ENCODE measurements around the gene CDCA3. TPM values are rescaled to one million over a fixed set of nuclear protein-coding genes. Genes with fewer than 3 reads are reported as not detected.

Gene CDCA3
- total RNA-seq, 1 experiment from 2014 or later, result 61.8 TPM

- Mint-ChIP-seq H3K4me3 (peak overlapping the region; percentile 95), H3K27ac (peak overlapping the region; percentile 38), H3K27me3 (ENCODE audit: low read depth) (no peaks in the 10 kb centered on the region), H3K4me1 (peaks cover 19% of the 10 kb centered on the region), H3K9me3 (no peaks in the 10 kb centered on the region), H3K36me3 (peaks cover 38% of the 10 kb centered on the region)
- DNase-seq (ENCODE audit: low spot score), result no peak
- TF ChIP-seq ZNF219 (CRISPR knock-in tag; IDR thresholded peaks at IDR 0.05; ENCODE audit: borderline replicate concordance) (no peak), AFF4 (CRISPR knock-in tag; IDR thresholded peaks at IDR 0.05; ENCODE audit: borderline replicate concordance) (no peak), ETV6 (CRISPR knock-in tag; IDR thresholded peaks at IDR 0.05) (no peak), FOXJ3 (CRISPR knock-in tag; IDR thresholded peaks at IDR 0.05; ENCODE audit: borderline replicate concordance) (no peak), ERG (CRISPR knock-in tag; IDR thresholded peaks at IDR 0.05) (no peak), RORB (CRISPR knock-in tag; IDR thresholded peaks at IDR 0.05) (no peak)
- CTCF ChIA-PET, result interaction anchor here (0.6 to 6.0 kb wide), 7 partner anchors 12 to 169 kb away, joined by 3 to 181 read pairs (median 27); partner anchors contain the start of genes GNB3, PTMS, SPSB2 and TPI1
- no peak for ATAC-seq
- POLR2A ChIA-PET, result interaction anchor here (0.6 to 3.0 kb wide), 5 partner anchors 14 to 90 kb away, joined by 3 to 33 read pairs (median 14); partner anchors contain the start of genes C12orf57, RNU7-1, SPSB2 and TPI1
Measured at GRCh38 chr12:6853626-6854025, 2.5 kb upstream of the CDCA3 start.

- no peaks in the 10 kb centered on the region for H3K27me3 Mint-ChIP-seq (ENCODE audit: low read depth)
- DNase-seq (ENCODE audit: low spot score) (peak; percentile 53), ATAC-seq (no peak)
- H3K36me3 Mint-ChIP-seq, result peaks cover 35% of the 10 kb centered on the region
- H3K9me3 Mint-ChIP-seq, result no peaks in the 10 kb centered on the region
- peak overlapping the region; percentile 94 for H3K27ac Mint-ChIP-seq
- peak overlapping the region; percentile 95 for H3K4me3 Mint-ChIP-seq
- TF ChIP-seq EMX1 (CRISPR knock-in tag; IDR thresholded peaks at IDR 0.05), result no peak
- no peak for TF ChIP-seq SOX15 (CRISPR knock-in tag; IDR thresholded peaks at IDR 0.05)
- no peak for TF ChIP-seq E2F4 (CRISPR knock-in tag; IDR thresholded peaks at IDR 0.05; ENCODE audit: borderline replicate concordance, low read depth)
- TF ChIP-seq ZNF512 (CRISPR knock-in tag; IDR thresholded peaks at IDR 0.05; ENCODE audit: borderline replicate concordance), result no peak
- TF ChIP-seq PRDM15 (CRISPR knock-in tag; IDR thresholded peaks at IDR 0.05), result no peak
- TF ChIP-seq SMAD4 (CRISPR knock-in tag; IDR thresholded peaks at IDR 0.05), result no peak
- no peak for TF ChIP-seq NR2C2 (CRISPR knock-in tag; IDR thresholded peaks at IDR 0.05)
- H3K4me1 Mint-ChIP-seq, result peaks cover 19% of the 10 kb centered on the region
- ChIA-PET CTCF (interaction anchor here (0.6 to 6.0 kb wide), 21 partner anchors 11 to 283 kb away, joined by 3 to 181 read pairs (median 10); partner anchors contain the start of genes C12orf57, C1RL, COPS7A and GNB3), POLR2A (interaction anchor here (0.6 to 3.0 kb wide), 14 partner anchors 9 to 319 kb away, joined by 3 to 33 read pairs (median 8); partner anchors contain the start of genes C12orf57, CD4, GAPDH and MLF2)
Measured at GRCh38 chr12:6852651-6853354, 1.7 kb upstream of the CDCA3 start.
